ENCODE results near the gene TTLL12. TPM values are rescaled to one million over a fixed set of nuclear protein-coding genes. Genes with fewer than 3 reads are reported as not detected.

TTLL12 gene
- total RNA-seq, 1 experiment from 2014 or later = 63.4 TPM

DNA sequence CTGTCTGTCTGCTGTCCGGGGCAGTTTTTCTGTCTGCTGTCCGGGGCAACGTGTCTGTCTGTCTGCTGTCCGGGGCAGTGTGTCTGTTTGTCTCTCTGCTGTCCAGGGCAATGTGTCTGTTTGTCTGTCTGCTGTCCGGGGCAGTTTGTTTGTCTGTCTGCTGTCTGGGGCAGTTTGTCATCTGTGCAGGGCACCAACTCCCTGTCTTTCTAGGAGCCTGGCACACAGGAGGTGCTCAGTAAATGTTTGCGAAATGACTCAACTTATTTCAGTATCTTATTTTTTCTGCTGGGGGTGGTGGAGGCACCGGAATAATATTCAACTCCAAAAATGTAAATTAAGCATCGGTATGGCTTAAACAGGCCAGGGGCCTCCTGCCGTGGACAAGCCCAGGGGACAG, 12.0 kb upstream of the TTLL12 start:
- intact Hi-C loops (cut with micrococcal nuclease; ENCODE audit: unreplicated experiment) = no loop called here
- Mint-ChIP-seq H3K4me3 (ENCODE audit: low read depth, unreplicated experiment) (no peak overlapping the region), H3K4me1 (ENCODE audit: low read depth, unreplicated experiment) (peaks cover 12% of the 10 kb centered on the region), H3K27ac (ENCODE audit: unreplicated experiment) (no peak overlapping the region), H3K36me3 (ENCODE audit: insufficient read depth, unreplicated experiment) (no peaks in the 10 kb centered on the region), H3K27me3 (ENCODE audit: unreplicated experiment) (peaks cover 34% of the 10 kb centered on the region), H3K9me3 (ENCODE audit: low read depth, unreplicated experiment) (no peaks in the 10 kb centered on the region)
- TF ChIP-seq, protein P1, sequence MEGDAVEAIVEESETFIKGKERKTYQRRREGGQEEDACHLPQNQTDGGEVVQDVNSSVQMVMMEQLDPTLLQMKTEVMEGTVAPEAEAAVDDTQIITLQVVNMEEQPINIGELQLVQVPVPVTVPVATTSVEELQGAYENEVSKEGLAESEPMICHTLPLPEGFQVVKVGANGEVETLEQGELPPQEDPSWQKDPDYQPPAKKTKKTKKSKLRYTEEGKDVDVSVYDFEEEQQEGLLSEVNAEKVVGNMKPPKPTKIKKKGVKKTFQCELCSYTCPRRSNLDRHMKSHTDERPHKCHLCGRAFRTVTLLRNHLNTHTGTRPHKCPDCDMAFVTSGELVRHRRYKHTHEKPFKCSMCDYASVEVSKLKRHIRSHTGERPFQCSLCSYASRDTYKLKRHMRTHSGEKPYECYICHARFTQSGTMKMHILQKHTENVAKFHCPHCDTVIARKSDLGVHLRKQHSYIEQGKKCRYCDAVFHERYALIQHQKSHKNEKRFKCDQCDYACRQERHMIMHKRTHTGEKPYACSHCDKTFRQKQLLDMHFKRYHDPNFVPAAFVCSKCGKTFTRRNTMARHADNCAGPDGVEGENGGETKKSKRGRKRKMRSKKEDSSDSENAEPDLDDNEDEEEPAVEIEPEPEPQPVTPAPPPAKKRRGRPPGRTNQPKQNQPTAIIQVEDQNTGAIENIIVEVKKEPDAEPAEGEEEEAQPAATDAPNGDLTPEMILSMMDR (IDR thresholded peaks at IDR 0.05; ENCODE audit: unreplicated experiment) = no peak
- no peak for DNase-seq
- no TSS peak for BruUV-seq (replicated peaks)
- CTCF ChIA-PET = no interaction called here

DNA sequence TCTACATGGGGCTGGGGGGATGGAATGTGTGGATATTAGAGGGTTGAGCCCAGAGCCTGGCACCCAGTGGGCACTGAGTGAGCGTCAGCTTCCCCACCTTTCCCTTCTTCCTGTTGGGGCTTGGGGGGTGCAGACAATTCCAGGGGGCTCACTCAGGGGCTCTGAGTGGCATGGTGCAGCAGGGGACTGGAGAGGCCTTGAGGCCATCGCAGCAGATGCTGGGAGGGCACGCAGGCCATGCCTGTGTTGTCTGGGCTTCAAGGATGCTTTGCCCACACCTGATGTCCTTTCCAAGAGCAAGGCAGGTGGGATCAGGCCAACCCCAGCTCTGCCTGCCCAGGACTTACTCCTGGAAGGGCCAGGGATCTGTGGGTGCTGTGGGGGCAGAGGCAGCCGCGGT, 11.2 kb upstream of the TTLL12 start:
- TF ChIP-seq, protein P1 (IDR thresholded peaks at IDR 0.05; ENCODE audit: unreplicated experiment) = no peak
- intact Hi-C loops (cut with micrococcal nuclease; ENCODE audit: unreplicated experiment) = no loop called here
- peaks cover 12% of the 10 kb centered on the region for H3K4me1 Mint-ChIP-seq (ENCODE audit: low read depth, unreplicated experiment)
- DNase-seq = no peak
- H3K9me3 Mint-ChIP-seq (ENCODE audit: low read depth, unreplicated experiment) = no peaks in the 10 kb centered on the region
- no TSS peak for BruUV-seq (replicated peaks)
- no peak overlapping the region for H3K27ac Mint-ChIP-seq (ENCODE audit: unreplicated experiment)
- peaks cover 34% of the 10 kb centered on the region for H3K27me3 Mint-ChIP-seq (ENCODE audit: unreplicated experiment)
- no peaks in the 10 kb centered on the region for H3K36me3 Mint-ChIP-seq (ENCODE audit: insufficient read depth, unreplicated experiment)
- CTCF ChIA-PET = no interaction called here
- H3K4me3 Mint-ChIP-seq (ENCODE audit: low read depth, unreplicated experiment) = no peak overlapping the region

DNA sequence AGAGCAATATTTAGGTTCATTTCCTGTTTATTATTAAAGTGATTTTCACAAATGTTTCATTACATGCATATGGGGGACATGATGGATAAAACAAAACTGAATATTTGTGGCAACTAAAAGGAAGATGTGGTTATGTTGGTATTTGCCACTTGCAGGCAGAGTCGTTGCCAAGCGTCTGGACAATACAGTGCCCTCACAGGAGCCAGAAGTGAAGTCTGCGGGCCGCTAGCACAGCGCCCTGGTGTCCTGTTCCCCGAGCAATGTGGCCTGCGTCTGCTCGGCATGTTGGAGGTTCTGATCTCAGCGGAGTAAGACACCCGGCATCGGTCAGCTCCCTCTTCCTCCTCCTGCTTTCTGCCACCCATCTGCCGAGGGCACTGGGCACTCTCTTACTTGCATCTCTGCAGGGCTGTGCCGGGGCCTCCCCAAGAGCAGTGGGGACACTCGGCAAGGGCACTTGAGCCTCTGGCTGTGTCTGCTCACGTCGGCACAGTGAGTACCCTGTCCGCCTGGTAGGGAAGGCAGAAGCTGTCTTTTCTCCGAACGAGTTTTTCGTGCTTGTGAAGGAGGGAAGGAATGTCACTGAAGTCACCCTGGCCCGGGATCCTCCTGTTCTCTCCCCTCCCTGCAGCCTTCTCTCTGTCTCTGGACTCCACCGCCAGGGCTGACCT, 10.5 kb upstream of the TTLL12 start:
- CTCF ChIA-PET = no interaction called here
- intact Hi-C loops (cut with micrococcal nuclease; ENCODE audit: unreplicated experiment) = no loop called here
- BruUV-seq (replicated peaks) = no TSS peak
- DNase-seq = no peak
- H3K27ac Mint-ChIP-seq (ENCODE audit: unreplicated experiment) = no peak overlapping the region
- TF ChIP-seq, protein P1 (IDR thresholded peaks at IDR 0.05; ENCODE audit: unreplicated experiment) = no peak
- no peak overlapping the region for H3K4me3 Mint-ChIP-seq (ENCODE audit: low read depth, unreplicated experiment)
- H3K4me1 Mint-ChIP-seq (ENCODE audit: low read depth, unreplicated experiment) = peaks cover 12% of the 10 kb centered on the region
- no peaks in the 10 kb centered on the region for H3K9me3 Mint-ChIP-seq (ENCODE audit: low read depth, unreplicated experiment)
- H3K36me3 Mint-ChIP-seq (ENCODE audit: insufficient read depth, unreplicated experiment) = no peaks in the 10 kb centered on the region
- peaks cover 34% of the 10 kb centered on the region for H3K27me3 Mint-ChIP-seq (ENCODE audit: unreplicated experiment)

DNA sequence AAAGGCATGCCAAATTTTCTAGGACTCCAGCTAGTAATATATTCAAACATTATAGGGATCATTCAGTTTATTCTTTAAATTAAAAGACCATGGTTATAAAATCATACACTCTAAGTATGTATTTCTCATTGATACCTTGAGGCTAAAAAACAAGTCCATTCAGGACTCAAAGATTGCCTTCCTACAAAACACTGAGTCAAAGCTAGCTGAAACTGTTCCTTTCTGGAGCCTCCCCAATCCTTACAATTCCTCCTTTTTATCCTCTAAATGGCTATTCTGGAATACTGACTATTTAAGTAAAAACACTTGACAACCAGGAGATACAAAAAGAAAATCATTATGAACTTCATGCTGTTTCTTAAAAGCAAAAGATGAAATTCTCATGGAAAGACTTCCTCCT, 4.9 kb upstream of the TTLL12 start:
- Mint-ChIP-seq H3K4me1 (ENCODE audit: low read depth, unreplicated experiment) (no peaks in the 10 kb centered on the region), H3K27ac (ENCODE audit: unreplicated experiment) (no peak overlapping the region), H3K27me3 (ENCODE audit: unreplicated experiment) (no peaks in the 10 kb centered on the region), H3K4me3 (ENCODE audit: low read depth, unreplicated experiment) (no peak overlapping the region), H3K9me3 (ENCODE audit: low read depth, unreplicated experiment) (peaks cover 2% of the 10 kb centered on the region), H3K36me3 (ENCODE audit: insufficient read depth, unreplicated experiment) (peaks cover 21% of the 10 kb centered on the region)
- no peak for DNase-seq
- intact Hi-C loops (cut with micrococcal nuclease; ENCODE audit: unreplicated experiment) = no loop called here
- CTCF ChIA-PET = no interaction called here
- no TSS peak for BruUV-seq (replicated peaks)
- TF ChIP-seq, protein P1 (IDR thresholded peaks at IDR 0.05; ENCODE audit: unreplicated experiment) = no peak

All from Calu3 (cell line).